Mesenchymal stem cell (in vitro differentiated cells and primary cell): ENCODE measurements around the gene TSPAN10.
A peak's percentile ranks its signal among the peaks of the same experiment; 100 is the strongest.

Source experiments
- DNase-seq: peaks from one replicate; pipeline ENCODE4 v3.0.0-alpha.2; 2013
- H2AFZ ChIP-seq: one replicate; pipeline ENCODE4 v1.6.1; 2013; ENCODE audit warnings: low read depth, mild to moderate bottlenecking, control low read depth, inconsistent platforms, low read length, moderate library complexity
- H2AK5ac ChIP-seq: 2 replicates; pipeline ENCODE4 v1.6.1; 2013; ENCODE audit warnings: low read length, moderate library complexity, mild to moderate bottlenecking, inconsistent platforms; ENCODE audit not compliant: severe bottlenecking
- H2BK120ac ChIP-seq: one replicate; pipeline ENCODE4 v1.6.1; 2013; ENCODE audit warnings: low read depth, mild to moderate bottlenecking, inconsistent platforms, low read length, moderate library complexity
- H2BK12ac ChIP-seq, 2 experiments: one replicate each; pipeline ENCODE4 v1.6.1; 2013; ENCODE audit warnings: inconsistent platforms in 2 of 2, low read length in 2 of 2, mild to moderate bottlenecking in 2 of 2, moderate library complexity in 2 of 2, control low read depth in 1 of 2
- H2BK15ac ChIP-seq: one replicate; pipeline ENCODE4 v1.6.1; 2013; ENCODE audit warnings: mild to moderate bottlenecking, low read depth, inconsistent platforms; ENCODE audit not compliant: poor library complexity, severe bottlenecking
- H2BK5ac ChIP-seq: 2 replicates; pipeline ENCODE4 v1.6.1; 2013; ENCODE audit warnings: low read depth, mild to moderate bottlenecking, low read length, control low read depth, inconsistent platforms; ENCODE audit not compliant: poor library complexity, severe bottlenecking
- H3K14ac ChIP-seq, 2 experiments: one replicate each; pipeline ENCODE4 v1.6.1; 2013; ENCODE audit warnings: inconsistent platforms in 2 of 2, low read length in 2 of 2, control low read depth in 1 of 2, mild to moderate bottlenecking in 1 of 2, moderate library complexity in 1 of 2
- H3K18ac ChIP-seq, 2 experiments: one replicate each; pipeline ENCODE4 v1.6.1; 2013; ENCODE audit warnings: inconsistent platforms in 2 of 2, low read length in 2 of 2, control low read depth in 1 of 2, low read depth in 1 of 2, mild to moderate bottlenecking in 1 of 2
- H3K23ac ChIP-seq, 2 experiments: one replicate each; pipeline ENCODE4 v1.6.1; 2013; ENCODE audit warnings: inconsistent platforms in 2 of 2, low read length in 2 of 2, mild to moderate bottlenecking in 2 of 2, moderate library complexity in 2 of 2, control low read depth in 1 of 2
- H3K27ac ChIP-seq: 2 replicates; pipeline ENCODE4 v1.5.1; 2013; ENCODE audit warnings: mild to moderate bottlenecking, moderate library complexity, low read length, control low read depth, inconsistent platforms; ENCODE audit not compliant: poor library complexity, severe bottlenecking
- H3K27me3 ChIP-seq, 2 experiments: 2 replicates each; pipeline versions ENCODE4 v1.6.1 to v1.7.0; 2013; ENCODE audit warnings: low read length in 2 of 2, mild to moderate bottlenecking in 2 of 2, moderate library complexity in 2 of 2, control low read depth in 1 of 2, inconsistent platforms in 1 of 2; ENCODE audit not compliant: control insufficient read depth in 1 of 2, insufficient read depth in 1 of 2
- H3K36me3 ChIP-seq, 2 experiments: 2 replicates each; pipeline versions ENCODE4 v1.6.1 to v1.7.0; 2013; ENCODE audit warnings: low read length in 2 of 2, control low read depth in 1 of 2, inconsistent platforms in 1 of 2, low read depth in 1 of 2, mild to moderate bottlenecking in 1 of 2; ENCODE audit not compliant: insufficient read depth in 2 of 2, control insufficient read depth in 1 of 2
- H3K4ac ChIP-seq, 2 experiments: one replicate each; pipeline ENCODE4 v1.6.1; 2013; ENCODE audit warnings: inconsistent platforms in 2 of 2, low read length in 2 of 2, mild to moderate bottlenecking in 2 of 2, moderate library complexity in 2 of 2, control low read depth in 1 of 2, low read depth in 1 of 2
- H3K4me1 ChIP-seq: 2 replicates; pipeline ENCODE4 v1.6.1; 2013; ENCODE audit warnings: low read depth, low read length, control low read depth; ENCODE audit not compliant: control insufficient read depth, insufficient read depth
- H3K4me2 ChIP-seq: 2 replicates; pipeline ENCODE4 v1.6.1; 2013; ENCODE audit warnings: low read length, mild to moderate bottlenecking, inconsistent platforms; ENCODE audit not compliant: poor library complexity, severe bottlenecking
- H3K4me3 ChIP-seq, 2 experiments: 2 replicates each; pipeline versions ENCODE4 v1.5.1 to v1.7.0; 2013; ENCODE audit warnings: low read length in 2 of 2, mild to moderate bottlenecking in 2 of 2, control low read depth in 1 of 2, low read depth in 1 of 2; ENCODE audit not compliant: insufficient read depth in 1 of 2
- H3K79me1 ChIP-seq: replicated peaks from 2 replicates; pipeline ENCODE4 v1.6.1; 2013; ENCODE audit warnings: mild to moderate bottlenecking, control low read depth, low read length, inconsistent platforms; ENCODE audit not compliant: poor library complexity, severe bottlenecking
- H3K9ac ChIP-seq: 2 replicates; pipeline ENCODE4 v1.7.0; 2013; ENCODE audit warnings: mild to moderate bottlenecking, low read length, moderate library complexity
- H3K9me3 ChIP-seq: 2 replicates; pipeline ENCODE4 v1.7.0; 2013; ENCODE audit warnings: mild to moderate bottlenecking, low read length; ENCODE audit not compliant: control insufficient read depth
- H4K8ac ChIP-seq: one replicate; pipeline ENCODE4 v1.6.1; 2013; ENCODE audit warnings: inconsistent platforms, mild to moderate bottlenecking, low read length, moderate library complexity
- H4K91ac ChIP-seq: one replicate; pipeline ENCODE4 v1.6.1; 2013; ENCODE audit warnings: mild to moderate bottlenecking, low read length, inconsistent platforms
- WGBS: methylation state at CpG from one replicate; pipeline ENCODE4 v1.1.7; 2013; ENCODE audit warnings: mixed read lengths; 5-methylcytosine and 5-hydroxymethylcytosine counted together

Gene TSPAN10

DNA sequence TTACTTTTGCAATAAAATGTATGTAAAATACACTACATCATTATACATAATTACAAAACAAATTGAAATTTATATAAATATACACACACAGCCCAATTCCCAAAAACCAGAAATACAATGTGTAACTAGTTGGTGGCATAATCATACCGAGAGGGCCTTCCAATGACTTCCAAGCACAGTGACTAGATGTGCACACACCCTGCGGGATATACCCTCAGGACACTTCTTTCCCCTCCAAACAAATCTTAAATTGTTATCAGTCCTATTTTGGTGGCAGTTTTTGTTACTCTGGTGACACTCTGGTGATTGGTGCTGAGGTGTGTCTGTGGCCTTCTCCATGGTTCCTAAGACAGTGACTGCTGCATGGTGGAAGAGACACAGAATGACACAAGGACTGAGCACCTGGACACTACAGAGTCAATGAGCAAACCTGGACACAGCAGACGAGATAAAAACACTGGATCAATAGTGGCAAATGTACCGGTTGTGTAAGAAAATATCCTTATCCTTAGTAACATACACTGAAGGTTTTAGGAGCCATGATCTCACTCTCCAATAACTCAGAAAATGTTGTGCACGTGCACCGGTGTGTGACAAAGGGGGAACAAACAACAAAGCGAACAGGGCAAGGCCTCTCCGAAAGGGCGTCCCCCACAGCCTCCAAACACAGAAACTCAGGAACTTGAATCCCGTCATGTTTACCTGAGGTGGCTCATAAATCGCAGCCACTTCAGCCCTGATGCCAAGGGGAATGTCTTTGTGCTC is 33.0 kb upstream of the TSPAN10 start:
- WGBS, result 89% methylated on average over 10 of the region's 11 CpGs

DNA sequence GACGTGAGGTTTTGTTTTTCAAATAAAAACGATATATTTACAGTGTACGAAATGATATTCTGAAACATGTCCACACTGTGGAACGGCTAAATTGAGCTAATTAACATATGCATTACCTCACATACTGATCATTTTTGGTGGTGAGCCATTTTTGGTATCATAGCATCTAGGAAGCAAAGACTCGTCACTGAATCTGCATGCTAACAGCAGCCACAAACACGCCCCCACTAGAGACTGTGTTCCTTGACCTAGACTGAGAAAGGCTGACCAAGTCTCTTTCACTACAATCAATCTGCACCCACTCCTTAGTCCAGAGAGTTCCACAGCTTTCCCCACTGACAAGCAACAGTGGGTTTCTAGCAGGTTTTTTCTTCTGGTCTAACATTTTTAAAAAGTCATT is 29.6 kb upstream of the TSPAN10 start:
- H2AFZ ChIP-seq, result no peak overlapping the region
- DNase-seq, result no peak
- H3K79me1 ChIP-seq, result peaks cover 21% of the 10 kb centered on the region
- no peak overlapping the region for H2BK15ac ChIP-seq
- H3K36me3 ChIP-seq, result peaks cover 68 to 87% of the 10 kb centered on the region in 2 experiments
- H4K91ac ChIP-seq, result no peak overlapping the region
- H2AK5ac ChIP-seq, result no peak overlapping the region
- H3K9ac ChIP-seq, result peak overlapping the region; percentile 17
- WGBS, result 95% methylated on average over 4 of the region's 6 CpGs
- H3K9me3 ChIP-seq, result no peaks in the 10 kb centered on the region
- H3K4ac ChIP-seq, result no peak overlapping the region
- H4K8ac ChIP-seq, result no peak overlapping the region
- no peaks in the 10 kb centered on the region for H3K27me3 ChIP-seq
- H3K4me3 ChIP-seq, result no peak overlapping the region
- H3K23ac ChIP-seq, result no peak overlapping the region
- H3K4me1 ChIP-seq, result peaks cover 12% of the 10 kb centered on the region
- no peak overlapping the region for H3K4me2 ChIP-seq
- no peak overlapping the region for H3K27ac ChIP-seq
- H2BK5ac ChIP-seq, result no peak overlapping the region
- H2BK12ac ChIP-seq, result no peak overlapping the region
- no peak overlapping the region for H2BK120ac ChIP-seq
- no peak overlapping the region for H3K14ac ChIP-seq
- no peak overlapping the region for H3K18ac ChIP-seq

More for the DNA sequence above, 33.0 kb upstream of the TSPAN10 start:
- no peak overlapping the region for H3K14ac ChIP-seq
- H2AK5ac ChIP-seq, result peak overlapping the region; percentile 83
- H3K18ac ChIP-seq, result no peak overlapping the region
- peaks cover 17% of the 10 kb centered on the region for H3K79me1 ChIP-seq
- peak overlapping the region; percentile 75 for H3K27ac ChIP-seq
- H2BK5ac ChIP-seq, result no peak overlapping the region
- H3K4me3 ChIP-seq, result no peak overlapping the region
- no peaks in the 10 kb centered on the region for H3K27me3 ChIP-seq
- H2AFZ ChIP-seq, result no peak overlapping the region
- no peak overlapping the region for H2BK15ac ChIP-seq
- H2BK120ac ChIP-seq, result no peak overlapping the region
- H3K9ac ChIP-seq, result no peak overlapping the region
- no peak overlapping the region for H3K4me2 ChIP-seq
- H3K36me3 ChIP-seq, result peaks cover 59 to 91% of the 10 kb centered on the region in 2 experiments
- DNase-seq, result no peak
- no peak overlapping the region for H4K91ac ChIP-seq
- no peaks in the 10 kb centered on the region for H3K9me3 ChIP-seq
- peak overlapping the region; percentile 16 for H4K8ac ChIP-seq
- no peak overlapping the region for H3K23ac ChIP-seq
- peaks cover 22% of the 10 kb centered on the region for H3K4me1 ChIP-seq
- H2BK12ac ChIP-seq, result peak overlapping the region in 1 of 2 experiments; percentile 38
- H3K4ac ChIP-seq, result no peak overlapping the region

- Histone ChIP-seq H2BK5ac (no peak overlapping the region), H3K18ac (no peak overlapping the region), H3K4ac (no peak overlapping the region), H3K27ac (peak overlapping the region; percentile 24), H2BK15ac (no peak overlapping the region), H3K23ac (peak overlapping the region in 1 of 2 experiments; percentile 14), H3K14ac (no peak overlapping the region), H3K9me3 (no peaks in the 10 kb centered on the region), H3K4me2 (no peak overlapping the region), H4K91ac (no peak overlapping the region), H3K79me1 (peaks cover 22% of the 10 kb centered on the region), H2BK120ac (no peak overlapping the region), H3K9ac (peak overlapping the region; percentile 17), H3K4me3 (no peak overlapping the region), H2BK12ac (no peak overlapping the region), H2AK5ac (no peak overlapping the region), H4K8ac (no peak overlapping the region), H3K36me3 (peaks cover 65 to 86% of the 10 kb centered on the region in 2 experiments), H3K4me1 (peaks cover 12% of the 10 kb centered on the region), H3K27me3 (no peaks in the 10 kb centered on the region), H2AFZ (no peak overlapping the region)
- WGBS, result 98% methylated on average over 4 of the region's 4 CpGs
- DNase-seq, result no peak
Observed at GRCh38 chr17:81608082-81608481, 28.9 kb upstream of the TSPAN10 start.

DNA sequence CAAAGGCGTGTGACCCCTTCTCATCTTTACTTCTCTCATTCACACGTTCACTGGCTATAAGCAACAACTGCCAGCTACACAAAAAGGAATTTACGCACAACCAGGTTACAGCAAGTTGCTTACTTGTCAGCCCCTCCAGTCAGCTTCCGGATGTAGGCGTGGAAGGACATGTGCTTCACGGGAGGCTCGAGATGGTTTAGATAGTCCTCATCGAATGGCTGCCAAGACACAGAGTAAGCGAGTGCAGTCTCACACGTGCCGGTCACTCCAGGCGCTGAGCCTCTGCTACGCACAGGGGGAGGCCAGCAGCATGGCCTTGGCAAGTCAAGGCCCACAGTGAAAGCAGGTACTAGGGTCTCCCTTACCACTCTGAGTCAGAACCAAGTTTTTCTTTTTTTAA is 28.4 kb upstream of the TSPAN10 start:
- no peak overlapping the region for H3K14ac ChIP-seq

More for the DNA sequence above, 28.4 kb upstream of the TSPAN10 start:
- H4K91ac ChIP-seq, result no peak overlapping the region
- peaks cover 66 to 86% of the 10 kb centered on the region in 2 experiments for H3K36me3 ChIP-seq
- H3K9me3 ChIP-seq, result no peaks in the 10 kb centered on the region
- H3K27ac ChIP-seq, result no peak overlapping the region
- no peak overlapping the region for H3K4me2 ChIP-seq
- no peak for DNase-seq
- no peak overlapping the region for H3K4ac ChIP-seq
- no peak overlapping the region for H3K18ac ChIP-seq
- H2BK120ac ChIP-seq, result no peak overlapping the region
- H2AK5ac ChIP-seq, result no peak overlapping the region
- 97% methylated on average over 13 of the region's 13 CpGs for whole genome bisulfite sequencing
- H3K23ac ChIP-seq, result no peak overlapping the region
- no peak overlapping the region for H4K8ac ChIP-seq
- no peak overlapping the region for H2BK5ac ChIP-seq
- no peak overlapping the region for H2BK12ac ChIP-seq
- H3K27me3 ChIP-seq, result no peaks in the 10 kb centered on the region
- peaks cover 12% of the 10 kb centered on the region for H3K4me1 ChIP-seq
- no peak overlapping the region for H2BK15ac ChIP-seq
- peaks cover 23% of the 10 kb centered on the region for H3K79me1 ChIP-seq
- no peak overlapping the region for H3K9ac ChIP-seq
- no peak overlapping the region for H2AFZ ChIP-seq
- no peak overlapping the region for H3K4me3 ChIP-seq
